Effector CD4-positive, alpha-beta T cell (primary cell): ENCODE results near the gene ERC2.

Source experiments
- DNase-seq: peaks from one replicate; pipeline ENCODE4 v3.0.0-alpha.2; 2020

ERC2 gene

DNA sequence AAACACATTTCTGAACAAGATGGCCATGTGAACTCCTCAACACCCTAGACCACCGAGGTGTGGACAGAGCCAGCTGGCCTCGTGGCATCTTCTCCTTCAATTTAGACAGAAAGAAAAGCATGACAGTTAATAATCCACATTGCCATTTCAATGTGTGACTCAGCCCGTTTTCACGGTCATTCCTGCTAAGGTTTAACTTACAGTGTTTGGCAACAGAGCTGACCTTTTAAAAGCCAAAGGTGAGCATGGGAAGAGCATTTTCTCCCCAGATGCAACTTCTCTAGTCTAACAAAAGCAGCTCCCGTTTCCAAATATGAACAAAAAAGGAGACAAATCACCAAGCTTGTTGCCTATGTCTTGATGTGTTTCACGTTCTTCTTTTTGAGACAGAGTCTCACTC lies 563.6 kb downstream of the ERC2 start:
- no peak for DNase-seq

- DNase-seq, result no peak
Measured at GRCh38 chr3:55903680-55904079, 564.6 kb downstream of the ERC2 start.

DNA sequence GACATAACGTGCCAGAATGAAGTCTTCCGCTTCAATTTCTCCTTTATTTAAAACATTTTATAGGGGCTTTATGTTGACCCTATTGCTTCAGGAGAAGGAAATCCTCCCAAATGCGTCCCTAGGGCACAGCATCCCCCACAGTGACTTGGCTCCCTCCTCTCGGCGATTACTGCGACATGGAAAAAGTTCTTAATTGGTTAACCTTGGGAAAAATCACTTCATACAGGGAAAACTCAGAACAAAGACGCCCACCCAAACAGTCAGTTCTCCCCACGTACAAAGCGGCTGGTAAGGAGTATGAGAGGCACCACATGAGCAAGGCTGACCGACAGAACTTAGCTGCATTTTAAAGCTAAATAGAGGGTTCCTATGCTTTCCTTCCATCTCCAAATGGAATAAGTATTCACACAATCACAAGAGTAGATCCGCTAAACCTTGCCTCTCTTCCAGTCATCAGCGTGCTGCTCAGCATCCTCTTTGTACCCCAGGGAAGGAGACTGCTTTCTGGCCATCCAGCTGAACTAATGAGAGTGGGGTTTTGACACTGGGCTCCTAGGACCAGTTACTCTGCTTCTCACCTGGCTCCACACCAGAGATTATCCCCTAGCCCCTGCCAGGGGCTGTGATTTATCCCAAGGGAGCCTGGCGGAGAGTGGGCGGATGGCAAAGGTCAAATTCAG lies 565.9 kb downstream of the ERC2 start:
- no peak for DNase-seq

DNA sequence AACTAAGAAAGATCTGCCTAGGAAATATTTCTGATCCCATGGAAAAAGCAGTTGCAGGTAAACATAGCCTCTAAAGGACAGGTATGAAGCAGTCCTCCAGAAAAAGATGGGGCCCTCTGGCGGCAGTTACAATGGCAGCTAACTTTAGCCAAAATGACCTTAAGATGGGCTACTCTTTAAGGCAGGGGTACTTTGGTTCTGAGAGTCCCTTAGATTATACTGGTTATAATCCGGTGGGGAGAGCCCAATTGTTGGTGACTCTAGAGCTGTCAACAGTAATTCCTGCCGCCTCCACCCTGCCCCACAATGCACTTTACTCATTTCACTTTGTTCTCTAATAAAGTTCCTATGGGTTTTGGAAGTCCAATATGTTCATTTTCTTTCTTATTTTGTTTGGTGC lies 568.4 kb downstream of the ERC2 start:
- DNase-seq, result no peak

GRCh38 chr3:55897573-55898224 lies 570.6 kb downstream of the ERC2 start:
- DNase-seq, result no peak

DNA sequence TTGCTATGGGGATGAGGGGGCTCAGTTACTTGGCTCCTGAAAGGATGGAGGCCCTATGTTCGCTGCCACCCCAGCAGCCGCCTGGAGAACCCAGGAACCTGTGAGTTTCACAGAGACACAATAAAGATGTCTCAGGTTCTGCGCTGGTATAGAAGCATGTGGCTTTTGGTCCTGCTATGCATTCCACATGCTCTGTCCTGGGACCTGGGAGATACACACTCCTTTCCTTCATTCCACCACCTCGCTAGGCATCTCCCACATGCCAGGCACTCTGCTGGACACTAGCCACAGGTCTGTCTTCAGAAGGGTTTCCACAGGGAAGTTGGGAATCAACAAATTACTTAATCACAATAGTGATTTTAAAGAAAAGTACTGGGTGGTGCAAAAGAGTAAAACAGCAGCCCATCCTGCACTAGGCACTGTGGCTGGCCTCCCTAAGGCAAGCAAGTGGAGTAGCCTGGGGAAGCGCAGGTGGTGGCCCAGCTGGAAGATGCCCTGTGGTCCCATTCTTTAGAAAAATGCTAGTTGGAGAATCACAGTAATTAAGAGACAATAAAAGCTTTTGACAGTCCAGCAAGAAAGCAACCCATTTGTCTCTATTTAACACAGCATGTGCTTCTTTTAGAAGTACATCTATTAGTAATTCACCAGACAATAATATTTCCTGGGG lies 572.2 kb downstream of the ERC2 start:
- no peak for DNase-seq

DNA sequence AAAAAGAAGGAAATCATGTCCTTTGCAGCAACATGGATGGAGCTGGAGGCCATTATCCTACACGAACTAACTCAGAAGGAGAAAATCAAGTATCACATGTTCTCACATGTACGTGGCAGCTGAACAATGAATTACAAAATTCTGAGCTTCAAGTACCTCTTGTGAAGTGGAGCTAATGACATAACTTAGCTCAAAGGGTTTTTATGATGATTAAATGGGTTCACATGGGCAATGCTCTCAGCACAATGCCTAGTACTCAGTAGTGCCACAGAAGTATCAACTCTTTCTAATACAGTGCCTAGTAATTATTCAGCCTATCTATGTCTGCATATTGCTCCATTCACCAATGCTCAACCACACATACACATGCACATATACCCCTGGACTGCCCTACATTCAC lies 573.7 kb downstream of the ERC2 start:
- no peak for DNase-seq

- DNase-seq, result no peak
Measured at GRCh38 chr3:55893045-55893664, 575.1 kb downstream of the ERC2 start.

DNA sequence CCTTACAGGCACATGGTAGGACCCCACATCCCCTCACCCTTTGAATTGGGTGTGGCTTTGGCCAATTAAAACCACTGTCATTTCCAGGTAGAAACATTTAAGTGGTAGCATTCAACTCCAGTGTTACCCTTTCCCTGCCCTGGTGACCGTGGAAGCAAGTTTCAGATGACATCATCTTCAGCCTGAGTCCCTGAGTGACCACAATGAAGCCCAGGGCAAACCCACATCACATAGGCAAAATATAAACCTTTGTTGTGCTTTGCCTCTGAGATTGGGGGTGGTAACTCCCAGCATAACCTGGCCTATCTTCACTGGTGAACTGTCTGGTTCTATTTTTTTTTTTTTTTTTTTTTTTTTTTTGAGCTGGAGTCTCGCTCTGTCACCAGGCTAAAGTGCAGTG lies 577.2 kb downstream of the ERC2 start:
- DNase-seq, result no peak

DNA sequence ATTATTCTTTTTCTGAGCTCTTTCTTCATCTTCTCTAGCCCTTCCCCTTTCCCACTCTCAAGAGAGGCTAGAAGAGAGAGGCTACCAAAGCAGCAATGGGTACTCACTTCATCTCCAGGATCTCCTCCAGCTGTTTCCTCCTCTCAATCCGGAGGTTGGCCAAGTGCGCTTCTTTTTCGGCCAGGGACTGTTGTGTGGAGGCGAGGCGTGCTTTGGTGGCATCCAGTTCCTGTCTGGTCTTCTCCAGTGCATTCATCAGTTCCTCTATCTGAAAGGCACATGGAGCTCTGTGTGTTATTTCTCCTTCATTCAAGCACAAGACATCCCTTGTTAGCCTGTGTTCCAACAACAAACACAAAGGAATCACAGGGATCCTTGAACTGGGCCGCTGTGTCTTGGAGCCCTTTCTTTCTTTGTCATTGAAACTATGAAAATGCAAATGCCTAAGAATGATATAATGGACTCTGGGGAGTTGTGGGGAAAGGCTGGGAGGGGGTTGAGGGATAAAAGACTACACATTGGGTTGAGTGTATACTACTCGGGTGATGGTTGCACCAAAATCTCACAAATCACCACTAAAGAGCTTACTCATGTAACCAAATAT lies 579.9 kb downstream of the ERC2 start:
- DNase-seq, result no peak

DNA sequence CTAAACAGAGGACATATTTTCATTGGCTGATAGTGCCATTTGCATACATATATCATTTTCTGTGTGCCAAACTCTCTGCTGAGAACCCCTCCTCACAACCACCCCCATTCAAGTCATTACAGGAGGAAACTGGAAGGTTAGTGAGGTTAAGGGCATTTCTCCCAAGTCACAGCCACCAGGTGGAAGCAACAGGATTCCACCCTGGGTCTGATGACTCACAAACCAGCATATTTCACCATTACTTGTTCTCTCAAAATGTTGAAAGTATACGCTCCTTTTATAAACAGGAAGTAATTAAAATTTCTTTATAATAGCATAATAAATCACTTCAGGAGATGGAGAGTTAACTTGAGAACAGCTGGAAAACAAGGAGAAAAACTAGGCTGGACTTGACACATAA lies 582.5 kb downstream of the ERC2 start:
- no peak for DNase-seq

DNA sequence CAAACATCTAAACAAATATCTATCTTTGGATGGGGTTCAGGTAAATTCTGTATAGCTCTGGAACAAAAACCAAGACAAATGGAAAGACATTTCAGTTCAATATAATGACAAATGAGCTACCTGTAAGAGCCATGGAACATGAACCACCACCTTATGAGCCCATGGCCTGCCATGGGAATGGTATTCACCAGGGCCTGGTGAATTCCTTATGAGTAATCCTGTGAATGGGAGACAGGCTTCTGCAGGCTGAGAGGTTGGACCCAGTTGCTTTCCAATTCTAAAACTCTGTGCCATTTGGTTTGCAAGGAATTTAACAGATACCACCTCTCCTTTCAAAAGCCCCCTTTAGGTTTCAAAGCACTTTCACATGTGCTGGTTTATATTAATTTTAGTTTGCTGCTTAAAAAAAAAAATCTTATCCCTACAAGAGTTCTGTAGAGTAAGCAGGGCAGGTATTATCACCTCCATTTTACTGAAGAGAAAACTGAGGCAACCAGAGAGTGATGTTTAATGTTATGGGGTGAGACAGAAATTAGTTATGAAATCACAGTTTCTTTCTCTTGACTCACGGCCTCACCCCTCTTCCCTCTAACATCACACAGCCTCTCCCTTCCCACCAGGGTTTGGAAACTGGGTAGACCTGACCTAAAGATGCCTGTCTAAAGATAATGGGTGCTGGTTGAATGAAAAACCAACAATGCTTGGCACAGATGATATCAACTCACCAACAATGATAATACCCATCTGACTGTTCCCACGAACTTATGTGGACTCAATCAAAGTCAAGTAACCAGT lies 583.6 kb downstream of the ERC2 start:
- no peak for DNase-seq

- no peak for DNase-seq
Measured at GRCh38 chr3:55884066-55884465, 584.2 kb downstream of the ERC2 start.

- no peak for DNase-seq
Measured at GRCh38 chr3:55882006-55882405, 586.3 kb downstream of the ERC2 start.

DNA sequence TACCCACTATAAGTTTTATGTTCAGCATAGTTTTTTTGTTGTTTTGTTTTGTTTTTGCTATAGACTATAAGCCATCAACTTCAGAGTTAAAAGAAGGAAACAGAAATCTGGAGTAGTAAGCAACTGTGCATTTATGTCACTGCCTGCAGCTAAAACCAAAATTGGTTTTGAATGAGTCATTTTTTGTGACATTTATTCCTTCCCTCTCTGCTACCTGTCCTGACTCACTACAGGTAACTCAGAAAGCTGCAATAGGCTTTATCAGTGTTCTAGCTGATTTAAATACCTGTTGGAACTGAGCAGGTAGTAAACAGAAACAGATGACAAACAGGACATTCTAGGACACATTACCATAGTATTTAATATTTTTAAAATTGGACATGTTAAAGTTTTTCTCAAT lies 587.9 kb downstream of the ERC2 start:
- DNase-seq, result no peak

GRCh38 chr3:55879901-55880331 lies 588.4 kb downstream of the ERC2 start:
- no peak for DNase-seq

DNA sequence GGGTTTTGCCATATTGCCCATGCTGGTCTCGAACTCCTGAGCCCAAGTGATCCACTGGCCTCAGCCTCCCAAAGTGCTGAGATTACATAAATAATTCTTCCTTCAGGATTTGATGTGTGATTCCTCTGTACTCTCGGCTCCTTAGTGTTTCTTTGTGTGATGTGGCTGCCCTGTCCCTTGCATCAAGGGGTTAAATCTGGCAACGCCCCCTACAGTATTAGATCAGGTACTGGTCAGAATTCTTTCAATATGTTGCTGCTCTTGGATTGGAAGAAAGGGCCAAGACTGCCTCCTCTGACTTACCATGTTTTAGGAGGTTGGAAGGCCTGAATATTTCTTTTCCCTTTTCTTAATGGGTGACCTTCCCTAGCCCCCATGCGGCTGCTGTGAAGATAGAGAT lies 590.6 kb downstream of the ERC2 start:
- DNase-seq, result no peak

DNA sequence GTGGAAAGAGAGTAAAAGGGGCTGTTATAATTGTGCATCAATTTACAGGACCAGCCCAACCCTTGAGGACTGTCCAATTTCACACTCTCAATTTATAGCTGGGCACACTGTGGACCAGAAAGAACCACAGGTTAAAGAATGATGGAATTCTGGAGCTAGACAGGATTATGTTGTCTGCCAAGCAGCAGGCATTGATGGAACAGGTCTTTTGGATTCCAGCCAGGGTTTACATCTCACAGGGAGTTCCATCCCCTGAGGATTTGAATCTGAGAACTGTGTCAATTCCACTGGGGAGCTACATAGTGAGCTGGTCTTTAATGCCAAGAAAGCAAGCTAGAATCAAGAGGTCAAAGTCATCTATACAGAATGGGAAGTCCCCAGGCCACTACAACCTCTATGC lies 591.7 kb downstream of the ERC2 start:
- DNase-seq, result no peak

GRCh38 chr3:55875113-55875512 lies 593.2 kb downstream of the ERC2 start:
- DNase-seq, result no peak

GRCh38 chr3:55873523-55874254 lies 594.6 kb downstream of the ERC2 start:
- no peak for DNase-seq

GRCh38 chr3:55870594-55870993 lies 597.7 kb downstream of the ERC2 start:
- DNase-seq, result no peak

DNA sequence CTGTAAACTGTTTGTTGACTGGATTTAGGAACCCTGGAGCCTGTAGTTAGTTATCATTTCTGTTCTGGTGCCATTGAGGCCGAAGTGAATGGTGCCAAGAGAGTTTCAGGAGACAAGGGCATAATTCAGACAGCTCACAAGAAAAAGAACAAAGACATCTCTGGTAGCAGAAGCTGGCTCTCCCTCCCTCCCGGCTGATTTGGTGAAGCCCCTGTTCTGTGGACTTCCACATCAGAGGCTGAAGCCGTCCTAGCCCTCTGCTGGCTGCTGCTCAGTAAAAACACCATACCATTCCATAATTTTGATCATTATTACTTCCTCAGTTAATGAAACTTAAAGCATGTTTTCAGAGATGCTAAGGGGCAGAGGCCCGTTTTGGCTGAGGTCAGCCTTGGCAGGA lies 599.9 kb downstream of the ERC2 start:
- DNase-seq, result no peak
